Uterus (tissue), 4 donors: ENCODE data around the gene CSGALNACT2. TPM values are rescaled to one million over a fixed set of nuclear protein-coding genes. Genes with fewer than 3 reads are reported as not detected.
"Not testable (repeated sequence)": the region's sequence is repeated elsewhere in the genome, so short reads cannot be mapped to it uniquely, and the experiment has no call there.

Experiments used
- DNase-seq, 2 donors: peaks; one replicate each; pipeline ENCODE4 v3.0.0-alpha.2; 2019 to 2020
- H3K27ac ChIP-seq, 2 donors: fragments of 200-600 bp; sonication (generic); 1 replicate in 1 of 2; 2 replicates in 1 of 2; pipeline ENCODE4 v1.5.1; 2016 to 2018
- H3K27me3 ChIP-seq, 2 donors: fragments of 200-600 bp; sonication (generic); one replicate each; pipeline ENCODE4 v1.5.1; 2018 to 2019; ENCODE audit warnings: control low read depth in 1 of 2
- H3K36me3 ChIP-seq, 2 donors: fragments of 200-600 bp; sonication (generic); one replicate each; pipeline ENCODE4 v1.5.1; 2019; ENCODE audit warnings: control low read depth in 1 of 2
- H3K4me1 ChIP-seq, 2 donors: fragments of 200-600 bp; sonication (generic); one replicate each; pipeline ENCODE4 v1.5.1; 2018 to 2019; ENCODE audit warnings: control low read depth in 1 of 2
- H3K4me3 ChIP-seq, 2 donors: fragments of 200-600 bp; sonication (generic); 1 replicate in 1 of 2; 2 replicates in 1 of 2; pipeline ENCODE4 v1.5.1; 2018 to 2019; ENCODE audit warnings: mild to moderate bottlenecking in 1 of 2
- H3K9me3 ChIP-seq, 2 donors: fragments of 200-600 bp; sonication (generic); one replicate each; pipeline ENCODE4 v1.5.1; 2019; ENCODE audit warnings: control low read depth in 1 of 2
- CTCF ChIP-seq, 4 experiments: fragments of 200-600 bp in 2 of 4; fragments of 450-650 bp in 2 of 4; sonication (generic) in 2 of 4; IDR thresholded peaks; one replicate each; pipeline ENCODE4 v1.5.1; 2016 to 2019; ENCODE audit warnings: antibody characterized with exemption in 4 of 4, mild to moderate bottlenecking in 2 of 4, moderate library complexity in 1 of 4
- POLR2A ChIP-seq, 2 donors: fragments of 450-650 bp; IDR thresholded peaks; one replicate each; pipeline ENCODE4 v1.6.1; 2016; ENCODE audit warnings: antibody characterized with exemption in 2 of 2, mild to moderate bottlenecking in 1 of 2, moderate library complexity in 1 of 2
- intact Hi-C: fragments of 100-400 bp; cut with DNase I; formaldehyde crosslinking; loops from one replicate; pipeline ENCODE4 v1.15.1; 2023; ENCODE audit warnings: low total_unique reads
- total RNA-seq, 4 donors: library from RNA; depleted of rRNA in 3 of 4; stranded (reverse); fragments of >200 nt in 3 of 4; gene quantifications; one replicate each; pipeline versions ENCODE4 v1.1.0 to v1.2.4, GENCODE V29; 2014 to 2023
- donor health status: DM: yes; HTN: yes; CAD: no.

CSGALNACT2 gene
- total RNA-seq, 4 donors from 2014 or later: 18.4 to 43.7 (median 25.1) TPM

GRCh38 chr10:43176271-43176670 lies 38.0 kb downstream of the CSGALNACT2 start:
- H3K27ac ChIP-seq: no peak overlapping the region
- no peaks in the 10 kb centered on the region for H3K4me1 ChIP-seq
- intact Hi-C loops: no loop called here
- H3K9me3 ChIP-seq: peaks cover 0 to 4% of the 10 kb centered on the region in 2 donors
- H3K4me3 ChIP-seq: no peak overlapping the region
- DNase-seq: no peak
- H3K36me3 ChIP-seq: no peaks in the 10 kb centered on the region
- TF ChIP-seq POLR2A (IDR thresholded peaks at IDR 0.05) (no peak), CTCF (IDR thresholded peaks at IDR 0.05) (no peak)
- H3K27me3 ChIP-seq: no peaks in the 10 kb centered on the region

- Histone ChIP-seq H3K27me3 (no peaks in the 10 kb centered on the region), H3K9me3 (peaks cover 0 to 4% of the 10 kb centered on the region in 2 donors), H3K4me3 (no peak overlapping the region), H3K27ac (no peak overlapping the region), H3K4me1 (no peaks in the 10 kb centered on the region), H3K36me3 (no peaks in the 10 kb centered on the region)
- TF ChIP-seq POLR2A (IDR thresholded peaks at IDR 0.05): no peak
- no peak for TF ChIP-seq CTCF (IDR thresholded peaks at IDR 0.05)
- no peak for DNase-seq
- intact Hi-C loops: no loop called here
These were observed 39.4 kb downstream of the CSGALNACT2 start for GRCh38 chr10:43177595-43177994.

DNA sequence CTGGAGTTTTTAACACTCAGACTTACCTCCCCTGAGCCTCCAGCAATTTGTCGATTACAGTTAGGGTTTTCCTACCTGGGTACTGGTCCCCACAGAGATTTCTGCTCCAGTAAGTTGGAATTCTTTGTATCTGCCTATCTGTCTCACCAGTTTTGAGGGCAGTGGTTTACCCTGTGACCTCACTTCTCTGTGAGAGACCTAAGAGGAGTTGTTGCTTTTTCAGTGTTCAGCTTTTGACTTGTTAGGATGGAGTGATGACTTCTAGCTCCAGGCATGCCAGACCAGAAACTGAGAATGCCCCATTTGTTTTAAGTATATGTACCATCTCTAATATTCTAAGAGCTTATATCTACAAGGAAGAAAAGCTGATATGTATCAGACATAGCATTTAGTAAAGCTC lies 42.9 kb downstream of the CSGALNACT2 start:
- H3K27ac ChIP-seq: no peak overlapping the region
- no peak overlapping the region for H3K4me3 ChIP-seq
- DNase-seq: no peak
- TF ChIP-seq POLR2A (IDR thresholded peaks at IDR 0.05) (no peak), CTCF (IDR thresholded peaks at IDR 0.05) (no peak)
- H3K9me3 ChIP-seq: peaks cover 0 to 4% of the 10 kb centered on the region in 2 donors
- no peaks in the 10 kb centered on the region for H3K36me3 ChIP-seq
- no peaks in the 10 kb centered on the region for H3K4me1 ChIP-seq
- no peaks in the 10 kb centered on the region for H3K27me3 ChIP-seq
- intact Hi-C loops: no loop called here

DNA sequence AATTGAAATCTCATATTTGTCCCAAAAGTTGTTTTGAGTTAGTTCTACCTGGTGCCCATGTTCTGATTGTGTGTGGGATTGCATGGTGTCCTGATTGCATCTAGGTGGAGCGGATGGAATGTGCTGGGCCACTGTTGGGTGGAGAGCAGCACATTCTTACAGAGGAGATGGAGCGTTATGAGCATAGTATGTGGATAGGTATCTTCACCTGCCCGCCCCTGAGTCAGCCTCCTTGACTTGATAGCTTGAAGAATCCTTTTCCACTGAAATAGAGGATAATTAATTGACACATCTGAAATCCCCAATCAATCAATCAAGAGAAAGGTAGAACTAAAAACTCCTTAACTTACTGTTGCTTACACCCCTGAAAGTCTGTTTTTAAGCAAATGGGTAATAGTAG lies 45.5 kb downstream of the CSGALNACT2 start:
- H3K4me1 ChIP-seq, intact Hi-C loops, H3K27ac ChIP-seq, DNase-seq, H3K9me3 ChIP-seq, H3K27me3 ChIP-seq, H3K4me3 ChIP-seq, H3K36me3 ChIP-seq: not testable (repeated sequence)

- no peak overlapping the region for H3K4me3 ChIP-seq
- H3K27me3 ChIP-seq: no peaks in the 10 kb centered on the region
- TF ChIP-seq POLR2A (IDR thresholded peaks at IDR 0.05): no peak
- no peak for TF ChIP-seq CTCF (IDR thresholded peaks at IDR 0.05)
- DNase-seq: no peak
- H3K36me3 ChIP-seq: no peaks in the 10 kb centered on the region
- intact Hi-C loops: no loop called here
- no peaks in the 10 kb centered on the region for H3K9me3 ChIP-seq
- H3K27ac ChIP-seq: no peak overlapping the region
- no peaks in the 10 kb centered on the region for H3K4me1 ChIP-seq
These were observed 47.9 kb downstream of the CSGALNACT2 start for GRCh38 chr10:43186150-43186549.

DNA sequence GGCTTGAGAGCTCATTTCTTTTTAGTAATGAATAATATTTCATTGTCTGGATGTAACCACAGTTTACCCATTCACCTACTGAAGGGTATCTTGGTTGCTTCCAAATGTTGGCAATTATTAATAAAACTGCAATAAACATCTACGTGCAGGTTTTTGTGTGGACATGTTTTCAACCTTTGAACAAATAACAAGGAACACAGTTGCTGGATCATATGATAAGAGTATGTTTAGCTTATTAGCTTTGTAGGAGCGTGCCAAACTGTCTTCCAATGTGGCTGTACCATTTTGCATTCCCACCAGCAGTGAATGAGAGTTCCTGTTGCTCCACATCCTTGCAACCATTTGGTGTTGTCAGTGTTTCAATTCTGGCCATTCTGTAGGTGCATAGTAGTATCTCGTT lies 49.0 kb downstream of the CSGALNACT2 start:
- Histone ChIP-seq H3K9me3 (no peaks in the 10 kb centered on the region), H3K36me3 (no peaks in the 10 kb centered on the region), H3K4me3 (no peak overlapping the region), H3K4me1 (no peaks in the 10 kb centered on the region), H3K27me3 (no peaks in the 10 kb centered on the region), H3K27ac (no peak overlapping the region)
- no peak for DNase-seq
- intact Hi-C loops: no loop called here
- TF ChIP-seq POLR2A (IDR thresholded peaks at IDR 0.05): no peak
- TF ChIP-seq CTCF (IDR thresholded peaks at IDR 0.05): no peak
